HCT116 (cell line): ENCODE data around the gene EVI5. TPM values are rescaled to one million over a fixed set of nuclear protein-coding genes. Genes with fewer than 3 reads are reported as not detected.

Experiments used
- ATAC-seq: fragments of 200-7000 bp; cut with Tn5 transposase; 2 replicates; pipeline ENCODE4 v1.9.1; 2020; ENCODE audit warnings: mild to moderate bottlenecking, moderate library complexity
- BruUV-seq: library from RNA; stranded (reverse); fragments of 400-500 nt; replicated peaks from 2 replicates; lab custom pipeline; 2021; lab: Mats Ljungman, UMichigan
- CTCF ChIA-PET: fragments of 300-600 bp; sonication (Branson Sonifier 250); formaldehyde crosslinking; loops from one replicate; lab custom pipeline; 2021; ENCODE audit warnings: antibody characterized with exemption; lab: Charles Lee
- POLR2A ChIA-PET: fragments of 300-600, 350-600 bp; sonication (Branson Sonifier 250); formaldehyde crosslinking; loops from one replicate; lab custom pipeline; 2021; ENCODE audit warnings: antibody characterized with exemption; lab: Charles Lee
- RAD21 ChIA-PET, 2 experiments: fragments of 300-600 bp; sonication (Branson Sonifier 250); formaldehyde crosslinking; loops; one replicate each; lab custom pipeline; 2023; ENCODE audit warnings: low total read pairs in 2 of 2; ENCODE audit not compliant: uncharacterized antibody in 2 of 2, unreplicated experiment in 2 of 2, low non-redundant PET in 1 of 2; lab: Charles Lee
- DNase-seq: peaks from one replicate; pipeline ENCODE4 v3.0.0-alpha.2; 2010; ENCODE audit warnings: low read depth, low spot score
- H2AFZ ChIP-seq: fragments of 200-600 bp; shearing (Covaris generic), sonication (generic); 2 replicates; pipeline ENCODE4 v1.6.1; 2017; ENCODE audit warnings: low read depth, mixed run types, mixed read lengths, antibody characterized with exemption, low read length; ENCODE audit not compliant: poor library complexity, severe bottlenecking
- H3K27ac ChIP-seq: 2 replicates; pipeline ENCODE4 v1.5.1; 2012; ENCODE audit warnings: low read depth, low read length
- H3K27me3 ChIP-seq: fragments of 200-600 bp; sonication (generic); 2 replicates; pipeline ENCODE4 v1.6.1; 2016; ENCODE audit warnings: mixed run types, low read length, mixed read lengths; ENCODE audit not compliant: insufficient read depth
- H3K36me3 ChIP-seq, 2 experiments: fragments of 200-500 bp in 1 of 2; fragments of 200-600 bp in 1 of 2; sonication (Bioruptor generic) in 1 of 2; sonication (generic) in 1 of 2; 2 replicates each; pipeline versions ENCODE4 v1.5.1 to v1.6.1; 2014 to 2016; ENCODE audit warnings: low read length in 2 of 2, inconsistent platforms in 1 of 2, mixed read lengths in 1 of 2, mixed run types in 1 of 2; ENCODE audit not compliant: insufficient read depth in 2 of 2, control insufficient read depth in 1 of 2
- H3K4me1 ChIP-seq, 2 experiments: fragments of 200-600 bp in 1 of 2; sonication (generic) in 1 of 2; 2 replicates each; pipeline versions ENCODE4 v1.5.1 to v1.6.1; 2012 to 2017; ENCODE audit warnings: low read length in 2 of 2, inconsistent platforms in 1 of 2, mild to moderate bottlenecking in 1 of 2, mixed read lengths in 1 of 2, mixed run types in 1 of 2, moderate library complexity in 1 of 2; ENCODE audit not compliant: insufficient read depth in 2 of 2, control insufficient read depth in 1 of 2
- H3K4me2 ChIP-seq: fragments of 200-600 bp; sonication (generic); 2 replicates; pipeline ENCODE4 v1.6.1; 2017; ENCODE audit warnings: mixed run types, low read length, mixed read lengths
- H3K4me3 ChIP-seq, 2 experiments: fragments of 200-600 bp in 1 of 2; sonication (generic) in 1 of 2; replicated peaks in 1 of 2; 2 replicates each; pipeline ENCODE4 v1.5.1; 2011 to 2016; ENCODE audit warnings: low read length in 2 of 2, control low read depth in 1 of 2, low read depth in 1 of 2, mild to moderate bottlenecking in 1 of 2, mixed read lengths in 1 of 2, mixed run types in 1 of 2
- H3K79me2 ChIP-seq: fragments of 200-600 bp; sonication (generic); 2 replicates; pipeline ENCODE4 v1.6.1; 2017; ENCODE audit warnings: mild to moderate bottlenecking, mixed run types, low read length, moderate library complexity, mixed read lengths; ENCODE audit not compliant: insufficient read depth
- H3K9ac ChIP-seq: fragments of 200-600 bp; sonication (generic); 2 replicates; pipeline ENCODE4 v1.6.1; 2016; ENCODE audit warnings: low read length, mixed read lengths
- H3K9me2 ChIP-seq: fragments of 200-600 bp; sonication (generic), shearing (Covaris generic); 2 replicates; pipeline ENCODE4 v1.6.1; 2017; ENCODE audit warnings: mixed run types, mild to moderate bottlenecking, moderate library complexity; ENCODE audit not compliant: insufficient read depth
- H3K9me3 ChIP-seq, 2 experiments: fragments of 200-500 bp in 1 of 2; fragments of 200-600 bp in 1 of 2; sonication (Bioruptor generic) in 1 of 2; sonication (generic) in 1 of 2; 2 replicates each; pipeline ENCODE4 v1.6.1; 2014 to 2017; ENCODE audit warnings: low read length in 2 of 2, mixed read lengths in 2 of 2, inconsistent platforms in 1 of 2, low read depth in 1 of 2, mild to moderate bottlenecking in 1 of 2, mixed run types in 1 of 2, moderate library complexity in 1 of 2; ENCODE audit not compliant: control insufficient read depth in 1 of 2, insufficient read depth in 1 of 2
- H4K20me1 ChIP-seq: fragments of 200-600 bp; sonication (generic), shearing (Covaris generic); 2 replicates; pipeline ENCODE4 v1.6.1; 2017; ENCODE audit warnings: mixed run types, mild to moderate bottlenecking, moderate library complexity; ENCODE audit not compliant: insufficient read depth
- CBX3 ChIP-seq: IDR thresholded peaks from 2 replicates; pipeline ENCODE4 v1.6.1; 2012; ENCODE audit warnings: low read depth
- EGR1 ChIP-seq: IDR thresholded peaks from 2 replicates; pipeline ENCODE4 v1.6.1; 2012; ENCODE audit warnings: low read depth
- ELF1 ChIP-seq: IDR thresholded peaks from 2 replicates; pipeline ENCODE4 v1.6.1; 2012; ENCODE audit warnings: low read depth, borderline replicate concordance
- EZH2 ChIP-seq: fragments of 200-600 bp; sonication (generic); IDR thresholded peaks from 2 replicates; pipeline ENCODE4 v1.6.1; 2017; ENCODE audit warnings: antibody characterized with exemption, mixed run types
- FOSL1 ChIP-seq: IDR thresholded peaks from 2 replicates; pipeline ENCODE4 v1.6.1; 2012; ENCODE audit warnings: low read depth
- POLR2A ChIP-seq: IDR thresholded peaks from 2 replicates; pipeline ENCODE4 v1.7.0; 2011; ENCODE audit warnings: borderline replicate concordance; ENCODE audit not compliant: insufficient read depth, insufficient read length; ENCODE audit errors: extremely low read depth
- POLR2AphosphoS5 ChIP-seq: IDR thresholded peaks from 2 replicates; pipeline ENCODE4 v1.6.1; 2011; ENCODE audit warnings: mild to moderate bottlenecking, low read depth, low read length, moderate library complexity
- RAD21 ChIP-seq: IDR thresholded peaks from 2 replicates; pipeline ENCODE4 v1.6.1; 2012; ENCODE audit warnings: low read depth, mild to moderate bottlenecking
- SIN3A ChIP-seq: IDR thresholded peaks from 2 replicates; pipeline ENCODE4 v1.6.1; 2012; ENCODE audit warnings: low read depth
- SP1 ChIP-seq: IDR thresholded peaks from 2 replicates; pipeline ENCODE4 v1.6.1; 2012; ENCODE audit warnings: low read depth
- SRF ChIP-seq: IDR thresholded peaks from 2 replicates; pipeline ENCODE4 v1.6.1; 2012; ENCODE audit warnings: low read depth
- YY1 ChIP-seq: IDR thresholded peaks from 2 replicates; pipeline ENCODE4 v1.6.1; 2011; ENCODE audit warnings: low read length, low read depth, moderate library complexity, mild to moderate bottlenecking; ENCODE audit not compliant: insufficient replicate concordance; ENCODE audit errors: extremely low read depth
- ZFX ChIP-seq: fragments of 450-650 bp; IDR thresholded peaks from 2 replicates; pipeline ENCODE4 v1.6.1; 2017
- intact Hi-C: fragments of 100-400 bp; cut with micrococcal nuclease; formaldehyde crosslinking; loops from 2 replicates; pipeline ENCODE4 v1.10.0; 2022
- total RNA-seq: library from RNA; stranded (reverse); gene quantifications from one replicate; pipeline ENCODE4 v1.2.1, GENCODE V29; 2021; ENCODE audit not compliant: unreplicated experiment
- TF ChIP-seq, protein P1 (sequence below): IDR thresholded peaks from 2 replicates; pipeline ENCODE4 v1.6.1; 2011; ENCODE audit warnings: mild to moderate bottlenecking, low read length, moderate library complexity; ENCODE audit not compliant: insufficient replicate concordance; ENCODE audit errors: extremely low read depth
- TF ChIP-seq, protein P2 (sequence below): IDR thresholded peaks from 2 replicates; pipeline ENCODE4 v1.6.1; 2012
- TF ChIP-seq, protein P3 (sequence below): IDR thresholded peaks from 2 replicates; pipeline ENCODE4 v1.6.1; 2012
- TF ChIP-seq, protein P4 (sequence below), 3 experiments: fragments of 200-600 bp in 1 of 3; sonication (generic) in 1 of 3; IDR thresholded peaks in 2 of 3; conservative IDR thresholded peaks in 1 of 3; 2 replicates each; pipeline ENCODE4 v1.5.1; 2012 to 2017; ENCODE audit warnings: low read depth in 2 of 3, low read length in 2 of 3, antibody characterized with exemption in 1 of 3, borderline replicate concordance in 1 of 3, control low read depth in 1 of 3, mild to moderate bottlenecking in 1 of 3, mixed read lengths in 1 of 3, mixed run types in 1 of 3, moderate library complexity in 1 of 3; ENCODE audit not compliant: insufficient read depth in 1 of 3

The EVI5 gene
- total RNA-seq, 1 experiment from 2014 or later: 21.8 TPM

DNA sequence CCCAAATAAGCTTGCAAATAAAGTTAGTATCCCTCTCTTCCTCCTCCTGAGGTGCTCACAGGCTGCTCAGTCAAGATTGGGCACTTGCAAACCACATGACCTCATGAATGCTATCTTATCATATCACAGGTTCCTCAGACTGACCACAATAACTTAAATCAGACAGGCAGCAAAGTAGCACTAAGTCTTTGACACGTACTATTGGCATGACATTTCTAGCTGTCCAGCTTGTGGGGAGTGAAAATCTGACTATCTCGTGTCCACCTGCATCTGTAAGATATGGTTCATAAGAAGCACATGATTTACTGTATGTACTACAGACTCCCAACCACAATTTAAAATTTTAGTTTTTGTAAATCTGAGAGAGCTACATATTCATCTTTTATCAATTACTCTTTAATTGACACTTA, 240.1 kb downstream of the EVI5 start:
- H3K36me3 ChIP-seq: no peaks in the 10 kb centered on the region
- ATAC-seq: no peak
- BruUV-seq: no TSS peak
- no peaks in the 10 kb centered on the region for H3K4me1 ChIP-seq
- no peaks in the 10 kb centered on the region for H4K20me1 ChIP-seq
- H3K27ac ChIP-seq: no peak overlapping the region
- H3K9me2 ChIP-seq: no peaks in the 10 kb centered on the region
- no peaks in the 10 kb centered on the region for H3K9me3 ChIP-seq
- no peak overlapping the region for H3K9ac ChIP-seq
- no peak overlapping the region for H3K4me2 ChIP-seq
- no peak overlapping the region for H2AFZ ChIP-seq
- H3K79me2 ChIP-seq: no peaks in the 10 kb centered on the region
- POLR2A ChIA-PET: no interaction called here
- TF ChIP-seq RAD21 (no peak), CBX3 (no peak), ZFX (no peak), SP1 (no peak), EGR1 (no peak), POLR2AphosphoS5 (no peak), EZH2 (no peak), POLR2A (no peak), YY1 (no peak), FOSL1 (no peak), SRF (no peak), SIN3A (no peak), ELF1 (no peak)
- TF ChIP-seq, protein P1, sequence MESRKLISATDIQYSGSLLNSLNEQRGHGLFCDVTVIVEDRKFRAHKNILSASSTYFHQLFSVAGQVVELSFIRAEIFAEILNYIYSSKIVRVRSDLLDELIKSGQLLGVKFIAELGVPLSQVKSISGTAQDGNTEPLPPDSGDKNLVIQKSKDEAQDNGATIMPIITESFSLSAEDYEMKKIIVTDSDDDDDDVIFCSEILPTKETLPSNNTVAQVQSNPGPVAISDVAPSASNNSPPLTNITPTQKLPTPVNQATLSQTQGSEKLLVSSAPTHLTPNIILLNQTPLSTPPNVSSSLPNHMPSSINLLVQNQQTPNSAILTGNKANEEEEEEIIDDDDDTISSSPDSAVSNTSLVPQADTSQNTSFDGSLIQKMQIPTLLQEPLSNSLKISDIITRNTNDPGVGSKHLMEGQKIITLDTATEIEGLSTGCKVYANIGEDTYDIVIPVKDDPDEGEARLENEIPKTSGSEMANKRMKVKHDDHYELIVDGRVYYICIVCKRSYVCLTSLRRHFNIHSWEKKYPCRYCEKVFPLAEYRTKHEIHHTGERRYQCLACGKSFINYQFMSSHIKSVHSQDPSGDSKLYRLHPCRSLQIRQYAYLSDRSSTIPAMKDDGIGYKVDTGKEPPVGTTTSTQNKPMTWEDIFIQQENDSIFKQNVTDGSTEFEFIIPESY: no peak
- TF ChIP-seq, protein P2, sequence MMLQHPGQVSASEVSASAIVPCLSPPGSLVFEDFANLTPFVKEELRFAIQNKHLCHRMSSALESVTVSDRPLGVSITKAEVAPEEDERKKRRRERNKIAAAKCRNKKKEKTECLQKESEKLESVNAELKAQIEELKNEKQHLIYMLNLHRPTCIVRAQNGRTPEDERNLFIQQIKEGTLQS: no peak
- TF ChIP-seq, protein P3, sequence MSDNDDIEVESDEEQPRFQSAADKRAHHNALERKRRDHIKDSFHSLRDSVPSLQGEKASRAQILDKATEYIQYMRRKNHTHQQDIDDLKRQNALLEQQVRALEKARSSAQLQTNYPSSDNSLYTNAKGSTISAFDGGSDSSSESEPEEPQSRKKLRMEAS: no peak
- TF ChIP-seq, protein P4, sequence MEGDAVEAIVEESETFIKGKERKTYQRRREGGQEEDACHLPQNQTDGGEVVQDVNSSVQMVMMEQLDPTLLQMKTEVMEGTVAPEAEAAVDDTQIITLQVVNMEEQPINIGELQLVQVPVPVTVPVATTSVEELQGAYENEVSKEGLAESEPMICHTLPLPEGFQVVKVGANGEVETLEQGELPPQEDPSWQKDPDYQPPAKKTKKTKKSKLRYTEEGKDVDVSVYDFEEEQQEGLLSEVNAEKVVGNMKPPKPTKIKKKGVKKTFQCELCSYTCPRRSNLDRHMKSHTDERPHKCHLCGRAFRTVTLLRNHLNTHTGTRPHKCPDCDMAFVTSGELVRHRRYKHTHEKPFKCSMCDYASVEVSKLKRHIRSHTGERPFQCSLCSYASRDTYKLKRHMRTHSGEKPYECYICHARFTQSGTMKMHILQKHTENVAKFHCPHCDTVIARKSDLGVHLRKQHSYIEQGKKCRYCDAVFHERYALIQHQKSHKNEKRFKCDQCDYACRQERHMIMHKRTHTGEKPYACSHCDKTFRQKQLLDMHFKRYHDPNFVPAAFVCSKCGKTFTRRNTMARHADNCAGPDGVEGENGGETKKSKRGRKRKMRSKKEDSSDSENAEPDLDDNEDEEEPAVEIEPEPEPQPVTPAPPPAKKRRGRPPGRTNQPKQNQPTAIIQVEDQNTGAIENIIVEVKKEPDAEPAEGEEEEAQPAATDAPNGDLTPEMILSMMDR (IDR thresholded peaks at IDR 0.05 in 2 of 3, conservative IDR thresholded peaks at IDR 0.05 in 1 of 3; ENCODE audit: borderline replicate concordance in 1 of 3, insufficient read depth in 1 of 3, low read depth in 2 of 3, low read length in 2 of 3): no peak
- H3K27me3 ChIP-seq: no peaks in the 10 kb centered on the region
- RAD21 ChIA-PET: no interaction called here
- no peak overlapping the region for H3K4me3 ChIP-seq
- CTCF ChIA-PET: no interaction called here
- intact Hi-C loops: no loop called here
- no peak for DNase-seq
